Neural progenitor cell (in vitro differentiated cells): ENCODE data around the gene SH3BP5L. TPM values are rescaled to one million over a fixed set of nuclear protein-coding genes. Genes with fewer than 3 reads are reported as not detected.
A peak's percentile ranks its signal among the peaks of the same experiment; 100 is the strongest.

Experiments used
- DNase-seq: peaks from one replicate; pipeline ENCODE4 v3.0.0-alpha.2; 2016; ENCODE audit warnings: low spot score
- H2AFZ ChIP-seq: fragments of 200-600 bp; sonication (generic); replicated peaks from 2 replicates; pipeline ENCODE4 v1.6.1; 2016; ENCODE audit warnings: antibody characterized with exemption
- H3F3A ChIP-seq: fragments of 200-600 bp; sonication (generic); 2 replicates; pipeline ENCODE4 v1.6.1; 2016; ENCODE audit warnings: antibody characterized with exemption, low read depth
- H3K27ac ChIP-seq: fragments of 200-600 bp; sonication (generic); 2 replicates; pipeline ENCODE4 v1.5.1; 2016; ENCODE audit warnings: mild to moderate bottlenecking
- H3K27me3 ChIP-seq: fragments of 200-600 bp; sonication (generic); 2 replicates; pipeline ENCODE4 v1.6.1; 2016; ENCODE audit warnings: mild to moderate bottlenecking, moderate library complexity
- H3K36me3 ChIP-seq: fragments of 200-600 bp; sonication (generic); 2 replicates; pipeline ENCODE4 v1.5.1; 2016
- H3K4me1 ChIP-seq: fragments of 200-600 bp; sonication (generic); 2 replicates; pipeline ENCODE4 v1.6.1; 2016; ENCODE audit warnings: mixed run types
- H3K4me2 ChIP-seq: fragments of 200-600 bp; sonication (generic); 2 replicates; pipeline ENCODE4 v1.6.1; 2016
- H3K4me3 ChIP-seq: fragments of 200-600 bp; sonication (generic); 2 replicates; pipeline ENCODE4 v1.5.1; 2016
- H3K79me2 ChIP-seq: fragments of 200-600 bp; sonication (generic); 2 replicates; pipeline ENCODE4 v1.6.1; 2016; ENCODE audit warnings: low read depth
- H3K9ac ChIP-seq: fragments of 200-600 bp; sonication (generic); 2 replicates; pipeline ENCODE4 v1.6.1; 2016
- H3K9me3 ChIP-seq: fragments of 200-600 bp; sonication (generic); 2 replicates; pipeline ENCODE4 v1.5.1; 2016; ENCODE audit warnings: low read depth
- H4K20me1 ChIP-seq: fragments of 200-600 bp; sonication (generic); 2 replicates; pipeline ENCODE4 v1.6.1; 2016; ENCODE audit warnings: low read depth
- H3K27ac Mint-ChIP-seq: 3 replicates; pipeline ENCODE4 v1.8.0; 2021; ENCODE audit warnings: mixed read lengths
- H3K27me3 Mint-ChIP-seq: 2 replicates; pipeline ENCODE4 v1.8.0; 2022; ENCODE audit warnings: low read depth, mild to moderate bottlenecking, inconsistent platforms, moderate library complexity, mixed read lengths; ENCODE audit not compliant: insufficient read depth
- H3K36me3 Mint-ChIP-seq: 3 replicates; pipeline ENCODE4 v1.8.0; 2021; ENCODE audit warnings: mixed read lengths
- H3K4me1 Mint-ChIP-seq: 3 replicates; pipeline ENCODE4 v1.8.0; 2021; ENCODE audit warnings: mixed read lengths
- H3K4me3 Mint-ChIP-seq: 3 replicates; pipeline ENCODE4 v1.8.0; 2021; ENCODE audit warnings: mild to moderate bottlenecking, moderate library complexity, mixed read lengths
- H3K9me3 Mint-ChIP-seq: 3 replicates; pipeline ENCODE4 v1.8.0; 2020; ENCODE audit warnings: mixed read lengths
- CTCF ChIP-seq: fragments of 200-600 bp; sonication (generic); IDR thresholded peaks from 2 replicates; pipeline ENCODE4 v1.5.1; 2017; ENCODE audit warnings: antibody characterized with exemption, mild to moderate bottlenecking
- EZH2 ChIP-seq: fragments of 200-600 bp; sonication (generic); IDR thresholded peaks from 2 replicates; pipeline ENCODE4 v1.6.1; 2017; ENCODE audit warnings: antibody characterized with exemption, mild to moderate bottlenecking, moderate library complexity
- EZH2phosphoT487 ChIP-seq: fragments of 200-600 bp; sonication (generic); IDR thresholded peaks from 2 replicates; pipeline ENCODE4 v1.6.1; 2017; ENCODE audit warnings: antibody characterized with exemption
- total RNA-seq: library from RNA; depleted of rRNA; stranded (reverse); fragments of >200 nt; gene quantifications from 2 replicates; pipeline ENCODE4 v1.2.3, GENCODE V29; 2015; ENCODE audit warnings: low replicate concordance

Gene SH3BP5L
- total RNA-seq, 1 donor from 2014 or later: 9.6 TPM

GRCh38 chr1:248858891-248859889, 33.5 kb upstream of the SH3BP5L start, which contains the start of gene ZNF692:
TSS of gene ZNF692 (minus strand) at chr1:248859085. CDS start at chr1:248858309, 776 bp downstream.
- peaks cover 14% of the 10 kb centered on the region for H3K27me3 Mint-ChIP-seq
- H3K79me2 ChIP-seq: peaks cover 13% of the 10 kb centered on the region
- peak within 1 kb of the TSS; percentile 43 for H3K9ac ChIP-seq

GRCh38 chr1:248858096-248858890, 32.6 kb upstream of the SH3BP5L start:
- peaks cover 35% of the 10 kb centered on the region for H3K27me3 ChIP-seq
- Mint-ChIP-seq H3K36me3 (peaks cover 16% of the 10 kb centered on the region), H3K9me3 (no peaks in the 10 kb centered on the region), H3K27me3 (peaks cover 14% of the 10 kb centered on the region), H3K4me1 (peaks cover 29% of the 10 kb centered on the region), H3K4me3 (peak overlapping the region; percentile 93), H3K27ac (peak overlapping the region; percentile 92)
- H3K4me2 ChIP-seq: peak overlapping the region; percentile 85
- DNase-seq: peak; percentile 88
- H3K4me3 ChIP-seq: peak overlapping the region; percentile 53
- H3K36me3 ChIP-seq: no peaks in the 10 kb centered on the region
- peaks cover 16% of the 10 kb centered on the region for H3K4me1 ChIP-seq
- H3K9ac ChIP-seq: peak overlapping the region; percentile 42
- TF ChIP-seq EZH2 (no peak), CTCF (peak; percentile 61)
- H3K27ac ChIP-seq: peak overlapping the region; percentile 65
- H3K9me3 ChIP-seq: no peaks in the 10 kb centered on the region
- no peaks in the 10 kb centered on the region for H4K20me1 ChIP-seq
- H2AFZ ChIP-seq: peak overlapping the region; percentile 60
- peaks cover 13% of the 10 kb centered on the region for H3K79me2 ChIP-seq
- peaks cover 17% of the 10 kb centered on the region for H3F3A ChIP-seq

More at GRCh38 chr1:248858891-248859889, 33.5 kb upstream of the SH3BP5L start, which contains the start of gene ZNF692:
- peaks cover 35% of the 10 kb centered on the region for H3K4me1 Mint-ChIP-seq
- Histone ChIP-seq H3K36me3 (no peaks in the 10 kb centered on the region), H3K27me3 (peaks cover 44% of the 10 kb centered on the region), H3F3A (peaks cover 17% of the 10 kb centered on the region), H3K4me1 (peaks cover 23% of the 10 kb centered on the region), H3K4me2 (peak within 1 kb of the TSS; percentile 85), H2AFZ (peak within 1 kb of the TSS; percentile 60), H3K4me3 (peak within 1 kb of the TSS; percentile 53), H3K27ac (peak within 1 kb of the TSS; percentile 65), H3K9me3 (no peaks in the 10 kb centered on the region), H4K20me1 (no peaks in the 10 kb centered on the region)
- peak within 1 kb of the TSS; percentile 93 for H3K4me3 Mint-ChIP-seq
- H3K36me3 Mint-ChIP-seq: peaks cover 12% of the 10 kb centered on the region
- peak; percentile 98 for DNase-seq
- peak within 1 kb of the TSS; percentile 94 for H3K27ac Mint-ChIP-seq
- no peaks in the 10 kb centered on the region for H3K9me3 Mint-ChIP-seq
- TF ChIP-seq EZH2phosphoT487: no peak
- no peak for TF ChIP-seq EZH2
- no peak for TF ChIP-seq CTCF

GRCh38 chr1:248857749-248858095, 32.0 kb upstream of the SH3BP5L start:
- Histone ChIP-seq H3K27me3 (peaks cover 29% of the 10 kb centered on the region), H3K9ac (peak overlapping the region; percentile 42), H2AFZ (peak overlapping the region; percentile 60), H3K9me3 (no peaks in the 10 kb centered on the region), H3K4me3 (peak overlapping the region; percentile 53), H3K36me3 (no peaks in the 10 kb centered on the region), H3K4me2 (peak overlapping the region; percentile 85), H3K27ac (no peak overlapping the region), H3K4me1 (peaks cover 14% of the 10 kb centered on the region), H3K79me2 (peaks cover 13% of the 10 kb centered on the region), H4K20me1 (no peaks in the 10 kb centered on the region), H3F3A (peaks cover 14% of the 10 kb centered on the region)
- Mint-ChIP-seq H3K4me1 (peaks cover 26% of the 10 kb centered on the region), H3K4me3 (peak overlapping the region; percentile 93), H3K27me3 (peaks cover 14% of the 10 kb centered on the region), H3K27ac (peak overlapping the region; percentile 61), H3K36me3 (peaks cover 16% of the 10 kb centered on the region), H3K9me3 (no peaks in the 10 kb centered on the region)
- no peak for TF ChIP-seq EZH2phosphoT487
- TF ChIP-seq CTCF: no peak
- TF ChIP-seq EZH2: no peak
- no peak for DNase-seq
